Liver (tissue), 3 donors: ENCODE data around the gene DCDC2C.

Experiments used
- EGR1 ChIP-seq, 2 donors: IDR thresholded peaks; 2 replicates each; pipeline ENCODE4 v1.6.1; 2016 to 2018; ENCODE audit warnings: antibody characterized with exemption in 2 of 2, low read depth in 2 of 2
- FOXA1 ChIP-seq: IDR thresholded peaks from 2 replicates; pipeline ENCODE4 v1.6.1; 2016; ENCODE audit warnings: antibody characterized with exemption
- GABPA ChIP-seq, 2 donors: IDR thresholded peaks in 1 of 2; conservative IDR thresholded peaks in 1 of 2; 2 replicates each; pipeline ENCODE4 v1.6.1; 2016; ENCODE audit warnings: antibody characterized with exemption in 2 of 2, mild to moderate bottlenecking in 1 of 2, moderate library complexity in 1 of 2
- MAX ChIP-seq: IDR thresholded peaks from 2 replicates; pipeline ENCODE4 v1.6.1; 2016; ENCODE audit warnings: antibody characterized with exemption
- RAD21 ChIP-seq, 2 donors: IDR thresholded peaks; 2 replicates each; pipeline ENCODE4 v1.6.1; 2016; ENCODE audit warnings: antibody characterized with exemption in 2 of 2, mild to moderate bottlenecking in 2 of 2
- REST ChIP-seq: IDR thresholded peaks from 2 replicates; pipeline ENCODE4 v1.6.1; 2016; ENCODE audit warnings: antibody characterized with exemption, mild to moderate bottlenecking
- SP1 ChIP-seq: IDR thresholded peaks from 2 replicates; pipeline ENCODE4 v1.6.1; 2018; ENCODE audit warnings: antibody characterized with exemption, mild to moderate bottlenecking
- TAF1 ChIP-seq: conservative IDR thresholded peaks from 2 replicates; pipeline ENCODE4 v1.6.1; 2016; ENCODE audit warnings: antibody characterized with exemption, mild to moderate bottlenecking
- TF ChIP-seq, protein P1 (sequence below): fragments of 150-350 bp; IDR thresholded peaks from 2 replicates; pipeline ENCODE4 v1.5.1; 2017; ENCODE audit warnings: improper control_type of control experiment, low read depth, low read length; ENCODE audit not compliant: missing input control
- donor health status: healthy.
- donor health status: healthy.

DNA sequence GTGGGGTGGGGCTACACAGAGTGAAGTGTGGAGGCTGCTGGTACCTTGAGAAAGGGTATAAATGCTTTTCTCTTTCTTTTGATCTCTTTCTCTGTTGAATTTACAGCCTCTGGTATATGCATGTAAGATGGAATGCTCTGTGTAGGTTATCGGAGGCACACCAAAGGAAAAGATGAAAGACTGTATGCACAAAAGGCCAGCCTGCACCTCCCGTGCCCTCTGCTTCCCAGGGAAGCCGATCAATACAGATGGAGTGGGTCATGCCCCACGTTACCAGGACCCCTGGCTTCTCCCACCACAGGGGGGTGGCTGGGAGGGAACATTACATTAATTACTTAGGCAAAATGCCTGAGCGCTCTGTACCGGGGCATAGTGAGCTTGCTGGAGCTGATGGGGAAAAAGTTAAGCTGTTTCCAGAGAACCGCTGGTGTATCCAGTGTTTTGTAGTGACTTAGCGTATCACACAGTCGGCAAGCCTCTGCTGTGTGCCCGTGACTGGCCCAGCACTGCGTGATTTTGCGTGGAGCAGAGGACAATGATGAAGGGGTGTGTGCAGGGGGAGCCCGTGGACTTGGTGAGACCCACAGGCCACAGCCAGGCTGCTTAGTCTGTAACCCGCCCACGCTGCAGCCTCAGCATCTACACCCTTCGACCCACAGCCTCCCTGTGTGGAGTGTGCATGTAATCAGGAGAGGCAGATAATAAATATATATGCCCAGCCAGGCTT, 37.3 kb upstream of the DCDC2C start:
- TF ChIP-seq EGR1 (IDR thresholded peaks at IDR 0.05; ENCODE audit: low read depth in 2 of 2): no peak
- TF ChIP-seq, protein P1, sequence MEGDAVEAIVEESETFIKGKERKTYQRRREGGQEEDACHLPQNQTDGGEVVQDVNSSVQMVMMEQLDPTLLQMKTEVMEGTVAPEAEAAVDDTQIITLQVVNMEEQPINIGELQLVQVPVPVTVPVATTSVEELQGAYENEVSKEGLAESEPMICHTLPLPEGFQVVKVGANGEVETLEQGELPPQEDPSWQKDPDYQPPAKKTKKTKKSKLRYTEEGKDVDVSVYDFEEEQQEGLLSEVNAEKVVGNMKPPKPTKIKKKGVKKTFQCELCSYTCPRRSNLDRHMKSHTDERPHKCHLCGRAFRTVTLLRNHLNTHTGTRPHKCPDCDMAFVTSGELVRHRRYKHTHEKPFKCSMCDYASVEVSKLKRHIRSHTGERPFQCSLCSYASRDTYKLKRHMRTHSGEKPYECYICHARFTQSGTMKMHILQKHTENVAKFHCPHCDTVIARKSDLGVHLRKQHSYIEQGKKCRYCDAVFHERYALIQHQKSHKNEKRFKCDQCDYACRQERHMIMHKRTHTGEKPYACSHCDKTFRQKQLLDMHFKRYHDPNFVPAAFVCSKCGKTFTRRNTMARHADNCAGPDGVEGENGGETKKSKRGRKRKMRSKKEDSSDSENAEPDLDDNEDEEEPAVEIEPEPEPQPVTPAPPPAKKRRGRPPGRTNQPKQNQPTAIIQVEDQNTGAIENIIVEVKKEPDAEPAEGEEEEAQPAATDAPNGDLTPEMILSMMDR: no peak
- no peak for TF ChIP-seq GABPA (IDR thresholded peaks at IDR 0.05 in 1 of 2, conservative IDR thresholded peaks at IDR 0.05 in 1 of 2)
- no peak for TF ChIP-seq RAD21 (IDR thresholded peaks at IDR 0.05)
- no peak for TF ChIP-seq REST
- TF ChIP-seq TAF1: no peak
- no peak for TF ChIP-seq SP1
- no peak for TF ChIP-seq MAX
- no peak for TF ChIP-seq FOXA1
